ENCODE results near the gene GRIA2. TPM values are rescaled to one million over a fixed set of nuclear protein-coding genes. Genes with fewer than 3 reads are reported as not detected.
"Not testable (repeated sequence)": the region's sequence is repeated elsewhere in the genome, so short reads cannot be mapped to it uniquely, and the experiment has no call there.

GRIA2 gene
- 1 to 10 TPM in 1 of 3 donors, under 1 TPM in 2; 0.86 to 1.3 (median 0.88) TPM for polyA plus RNA-seq (ENCODE audit: insufficient read length in 3 of 3)
- long read RNA-seq, donor 1, result 0 reads
- long read RNA-seq, donor 2, result 0 reads
- long read RNA-seq, donor 3, result 0 reads
- long read RNA-seq, donor 4, result 0 reads
- long read RNA-seq, donor 5, result 0 reads
- long read RNA-seq, donor 6, result 0 reads
- long read RNA-seq, donor 7, result 0 reads
- long read RNA-seq, donor 8, result 0 reads
- long read RNA-seq, donor 9, result 0 reads
- long read RNA-seq, donor 10, result 0 reads
- long read RNA-seq, donor 11, result 0 reads
- long read RNA-seq, donor 12, result 0 reads
- long read RNA-seq, donor 13, result 0 reads
- long read RNA-seq, donor 14, result 0 reads
- long read RNA-seq, donor 15, result 0 reads
- long read RNA-seq, donor 16, result 0 reads

DNA sequence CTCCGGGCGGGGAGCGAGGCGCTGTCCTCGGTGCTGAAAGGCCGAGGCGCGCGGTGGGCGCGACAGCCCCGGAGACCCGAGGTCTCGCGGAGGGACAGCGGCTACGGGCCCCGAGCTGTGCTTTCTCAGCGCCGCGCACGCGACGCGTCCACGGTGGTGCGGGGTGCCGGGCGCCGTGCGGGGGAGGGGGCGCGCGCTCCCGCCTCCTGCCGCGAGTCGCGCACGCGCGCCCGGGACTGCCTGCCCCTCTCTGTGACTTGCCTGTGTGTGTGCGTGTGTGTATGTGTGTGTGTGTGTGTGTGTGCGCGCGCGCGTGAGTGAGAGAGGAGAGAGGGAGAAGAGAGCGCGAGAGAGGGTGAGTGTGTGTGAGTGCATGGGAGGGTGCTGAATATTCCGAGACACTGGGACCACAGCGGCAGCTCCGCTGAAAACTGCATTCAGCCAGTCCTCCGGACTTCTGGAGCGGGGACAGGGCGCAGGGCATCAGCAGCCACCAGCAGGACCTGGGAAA lies at the start of gene GRIA2:
Gene GRIA2, plus strand, starts transcription at position 358 of the 511 bp plus-strand sequence. CDS start 315 bp downstream, outside the sequence.
- DNase-seq, result peak; percentile 86

DNA sequence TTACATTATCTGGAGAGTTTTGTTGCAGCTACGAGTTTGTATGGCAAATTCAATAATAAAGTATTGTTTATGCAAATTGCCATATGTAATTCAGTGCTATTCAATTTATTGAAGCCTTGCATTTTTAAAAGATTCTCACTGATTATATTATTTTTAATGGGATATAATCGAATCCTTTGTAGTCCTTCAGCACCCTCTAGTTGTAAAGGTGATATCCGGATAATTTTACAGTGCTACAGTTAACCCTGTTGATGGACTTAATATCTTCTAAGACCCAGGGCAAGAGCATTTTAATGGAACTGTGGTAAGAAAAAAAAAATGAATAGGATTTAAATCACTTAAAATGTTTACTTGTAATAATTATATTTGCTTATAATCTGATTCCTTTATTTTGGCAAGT lies 48.5 kb upstream of the GRIA2 start:
- no peak for DNase-seq

DNA sequence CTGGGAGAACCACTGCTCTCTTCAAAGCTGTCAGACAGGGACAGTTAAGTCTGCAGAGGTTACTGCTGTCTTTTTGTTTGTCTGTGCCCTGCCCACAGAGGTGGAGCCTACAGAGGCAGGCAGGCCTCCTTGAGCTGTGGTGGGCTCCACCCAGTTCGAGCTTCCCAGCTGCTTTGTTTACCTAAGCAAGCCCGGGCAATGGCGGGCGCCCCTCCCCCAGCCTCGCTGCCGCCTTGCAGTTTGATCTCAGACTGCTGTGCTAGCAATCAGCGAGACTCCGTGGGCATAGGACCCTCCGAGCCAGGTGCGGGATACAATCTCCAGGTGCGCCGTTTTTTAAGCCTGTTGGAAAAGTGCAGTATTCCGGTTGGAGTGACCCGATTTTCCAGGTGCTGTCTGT lies 40.3 kb upstream of the GRIA2 start:
- DNase-seq, result not testable (repeated sequence)

DNA sequence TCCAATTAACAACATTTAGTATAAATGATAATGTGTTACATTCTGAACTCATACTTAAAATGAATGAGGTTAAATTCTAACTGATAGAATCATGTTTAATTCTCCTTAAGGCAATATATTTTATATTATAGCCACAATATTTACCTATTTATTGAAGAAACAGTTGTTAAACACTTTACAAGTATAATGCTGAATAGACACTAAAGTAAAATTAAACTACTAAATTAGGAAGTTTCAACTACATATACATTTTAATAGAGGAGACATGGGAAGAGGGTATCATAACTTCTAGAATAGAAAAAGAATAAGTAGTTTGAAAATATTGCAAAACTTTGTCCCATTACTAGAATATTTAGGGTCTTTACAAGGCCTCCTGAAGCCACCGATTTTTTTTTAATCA lies 36.2 kb upstream of the GRIA2 start:
- no peak for DNase-seq

DNA sequence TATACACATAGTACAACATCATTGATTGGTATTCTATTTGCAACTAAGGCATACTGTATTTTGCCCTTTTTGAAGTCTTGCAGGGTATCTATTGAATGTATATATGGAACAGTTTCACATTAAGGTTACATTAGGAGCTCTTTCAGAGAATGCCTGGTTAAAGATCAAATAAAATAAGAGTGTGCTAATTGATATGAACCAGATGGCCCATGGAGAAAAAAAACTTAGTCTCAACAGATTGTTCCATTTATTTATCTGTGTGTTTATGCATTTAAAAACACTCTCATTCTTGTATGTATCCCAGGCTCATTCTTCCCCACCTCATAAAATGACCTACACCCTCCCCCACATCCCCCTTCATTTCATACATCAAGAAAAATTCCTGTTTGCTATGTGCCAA lies 35.2 kb upstream of the GRIA2 start:
- DNase-seq, result no peak

DNA sequence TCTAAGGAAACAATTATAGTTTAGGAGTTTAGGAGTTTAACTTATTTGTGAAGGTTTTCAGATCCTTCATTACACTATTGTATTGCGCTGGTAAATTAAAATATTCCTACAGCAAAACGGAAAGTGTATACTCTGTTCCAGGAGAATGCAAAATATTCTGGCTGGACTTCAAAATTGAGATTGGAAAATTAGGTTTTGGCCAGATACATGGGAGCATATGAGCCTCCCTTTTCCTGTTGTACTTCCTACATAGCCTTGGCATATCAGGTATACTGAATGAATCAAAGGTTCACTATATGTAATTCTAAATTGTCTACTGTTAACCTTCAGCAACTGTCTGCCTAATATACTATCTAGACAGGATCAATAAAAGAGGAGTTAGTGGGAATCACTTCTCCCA lies 25.2 kb upstream of the GRIA2 start:
- no peak for DNase-seq

DNA sequence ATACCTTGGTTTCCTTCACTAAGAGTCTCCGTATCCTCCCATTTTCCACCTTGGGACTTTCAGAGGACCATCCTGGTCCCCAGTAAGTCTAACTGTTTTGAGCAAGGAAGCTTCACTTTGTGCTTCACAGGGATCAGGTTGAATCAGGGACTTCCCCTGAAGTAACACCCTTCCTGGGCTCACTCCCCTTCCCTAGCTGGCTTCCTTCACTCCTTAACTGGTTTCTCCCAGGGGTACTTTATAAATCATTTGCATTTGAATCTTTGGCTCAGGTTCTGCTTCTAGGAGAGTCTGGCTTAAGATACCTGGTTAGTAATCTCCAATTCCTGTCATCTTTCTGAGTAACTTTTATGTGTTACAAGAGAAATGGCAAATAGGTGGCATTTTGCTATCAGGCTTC lies 24.5 kb upstream of the GRIA2 start:
- DNase-seq, result no peak

DNA sequence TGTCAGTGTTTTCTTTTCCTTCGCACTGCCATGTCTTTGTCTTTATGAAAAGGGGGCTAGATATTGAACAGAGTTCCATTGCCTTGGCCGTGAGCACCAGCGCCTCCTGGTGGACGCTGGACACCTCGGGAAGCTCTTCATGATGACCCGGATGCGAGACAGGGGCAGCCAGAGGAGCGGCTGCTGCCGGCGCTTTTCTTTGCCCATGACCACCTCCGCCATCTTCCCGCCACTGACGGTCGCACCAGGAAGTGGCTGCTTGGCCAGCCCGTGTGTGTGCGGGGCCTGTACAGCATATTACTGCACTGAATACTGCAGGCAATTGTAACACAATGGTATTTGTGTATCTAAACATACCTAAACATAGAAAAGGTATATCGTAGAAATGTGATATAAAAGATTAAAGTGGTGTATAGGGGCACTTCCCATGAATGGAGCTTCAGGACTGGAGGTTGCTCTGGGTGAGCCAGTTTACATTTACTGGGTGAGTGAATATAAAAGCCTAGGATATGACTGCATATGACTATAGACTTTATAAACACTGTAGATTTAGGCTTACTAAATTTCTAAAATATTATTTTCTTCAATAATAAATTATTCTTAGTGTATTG lies 15.8 kb upstream of the GRIA2 start:
- no peak for DNase-seq

DNA sequence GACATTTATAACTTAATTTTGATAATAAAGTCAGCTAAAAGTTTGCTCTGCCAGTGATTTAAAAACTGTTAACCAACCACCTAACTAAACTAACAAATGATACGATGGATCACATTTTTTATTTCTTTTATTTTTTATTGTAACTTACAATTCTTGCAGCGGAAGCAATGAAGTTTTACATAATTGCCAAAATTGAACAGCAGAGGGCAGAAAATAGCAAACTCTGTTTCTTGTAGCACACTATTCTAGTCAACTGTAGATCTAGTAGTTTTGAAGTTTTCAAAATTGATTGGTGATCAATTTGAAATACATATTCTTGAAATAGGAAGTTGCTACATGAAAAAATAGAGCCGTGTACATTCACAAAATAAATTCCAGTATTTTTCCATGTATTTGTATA lies 2.8 kb upstream of the GRIA2 start:
- DNase-seq, result no peak

DNA sequence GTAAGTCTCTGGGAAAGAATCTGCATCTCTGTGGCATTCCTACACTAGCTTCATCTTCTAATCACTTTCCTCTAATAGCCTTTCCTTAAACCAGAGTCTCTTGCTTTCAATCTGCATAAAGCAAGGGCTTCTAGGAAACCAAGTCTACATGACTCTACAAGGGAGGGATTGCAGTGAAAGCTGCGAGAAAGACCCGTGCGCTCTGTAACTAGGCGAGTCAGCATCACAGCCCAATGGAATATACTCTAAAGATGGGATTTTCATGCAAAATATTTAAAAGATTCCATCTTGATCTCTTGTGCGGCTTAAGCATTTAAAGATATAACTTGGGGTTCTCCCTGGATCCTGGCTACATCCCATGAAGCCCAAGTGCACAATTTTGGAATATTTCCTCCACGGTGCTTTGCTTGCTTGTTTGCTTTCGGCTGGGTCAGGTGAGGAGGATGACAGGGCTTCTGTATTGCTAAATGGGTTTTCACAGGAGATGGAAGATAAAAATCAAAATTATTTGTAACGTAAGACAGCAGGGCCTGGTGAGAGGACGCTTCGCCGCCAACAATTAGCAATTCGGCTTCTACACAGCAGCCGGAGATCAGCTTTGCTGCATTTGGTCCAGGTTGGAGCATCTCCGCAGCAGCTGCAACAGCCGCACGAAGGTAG lies 687 bp upstream of the GRIA2 start:
- no peak for DNase-seq

DNA sequence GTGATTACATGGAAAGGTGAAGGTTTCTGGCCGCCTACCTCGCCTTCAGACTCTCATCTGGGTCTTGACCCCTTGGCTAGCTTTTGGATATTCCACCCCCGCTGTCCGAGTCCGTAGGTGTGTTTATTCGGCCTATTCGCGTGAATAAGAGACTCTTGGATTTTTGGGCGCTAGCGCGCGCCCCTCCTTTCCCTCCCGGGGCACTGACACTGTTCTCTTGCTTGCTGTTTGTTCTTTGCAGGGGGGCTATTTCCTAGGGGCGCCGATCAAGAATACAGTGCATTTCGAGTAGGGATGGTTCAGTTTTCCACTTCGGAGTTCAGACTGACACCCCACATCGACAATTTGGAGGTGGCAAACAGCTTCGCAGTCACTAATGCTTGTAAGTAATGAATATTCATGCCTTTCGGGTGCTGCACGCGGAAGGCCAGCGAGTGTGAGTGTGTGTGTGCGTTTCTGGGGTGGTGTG lies 932 bp downstream of the GRIA2 start:
- DNase-seq, result no peak

DNA sequence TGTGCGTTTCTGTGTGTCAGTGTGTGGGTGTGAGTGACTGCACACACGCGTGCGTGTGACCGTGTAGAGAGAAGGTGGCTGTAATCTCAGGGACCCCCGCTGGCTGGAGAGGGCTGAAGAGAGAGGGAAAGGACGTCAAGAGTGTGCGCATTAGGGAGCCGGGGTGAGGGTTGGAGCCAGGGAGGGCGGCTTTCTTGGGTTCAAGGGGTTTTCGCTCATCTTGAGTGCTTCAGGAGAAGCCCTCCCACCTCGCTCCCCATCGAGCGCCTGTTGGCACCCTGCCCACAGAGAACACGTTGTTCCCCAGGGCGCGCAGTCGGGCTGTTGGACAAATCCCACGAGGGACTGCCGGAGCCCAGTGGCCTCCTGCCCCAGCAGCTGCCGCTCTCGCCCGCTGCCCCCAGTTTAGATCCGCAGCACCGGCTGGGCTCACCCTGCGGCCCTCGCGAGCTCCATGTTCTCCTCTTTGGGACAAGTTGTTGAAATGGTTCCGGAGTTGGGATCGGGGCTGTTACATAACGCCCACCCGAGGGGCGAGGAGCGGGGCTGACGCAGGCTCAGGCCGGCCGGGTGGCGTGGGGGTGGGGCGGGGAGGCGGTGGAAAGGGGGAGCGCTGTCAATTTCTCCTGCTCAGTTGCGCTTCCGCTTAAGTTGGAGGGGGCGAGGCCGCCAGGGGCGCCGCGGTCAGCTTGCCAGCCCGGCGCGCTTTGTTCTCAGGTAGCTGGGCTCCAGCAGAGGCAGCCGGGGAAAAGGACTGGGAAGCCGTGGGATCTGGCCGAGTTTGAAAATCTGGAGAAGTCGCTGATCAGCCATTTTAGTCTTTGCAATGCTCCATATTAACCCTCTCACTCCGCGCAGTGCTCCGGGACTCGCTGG lies 1.6 kb downstream of the GRIA2 start:
- DNase-seq, result no peak

DNA sequence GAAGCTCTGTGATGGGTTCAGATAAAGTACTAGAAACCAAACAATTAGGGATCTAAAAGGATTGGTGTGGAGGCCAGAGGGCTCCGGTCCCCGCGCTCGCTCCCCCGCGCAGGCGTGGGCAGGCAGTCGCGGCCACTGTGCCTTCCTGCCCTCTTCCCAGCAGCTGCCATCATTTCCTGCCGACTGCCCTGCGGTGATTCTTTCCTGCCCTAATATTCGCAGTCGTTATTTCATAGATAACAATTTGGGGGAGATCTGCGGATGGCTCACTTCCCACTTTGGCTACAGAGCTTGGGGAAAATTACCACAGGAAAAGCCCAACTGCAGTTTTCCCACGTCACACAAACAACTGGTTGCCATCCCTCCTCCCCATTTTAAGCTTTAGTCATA lies 2.2 kb downstream of the GRIA2 start:
- no peak for DNase-seq

DNA sequence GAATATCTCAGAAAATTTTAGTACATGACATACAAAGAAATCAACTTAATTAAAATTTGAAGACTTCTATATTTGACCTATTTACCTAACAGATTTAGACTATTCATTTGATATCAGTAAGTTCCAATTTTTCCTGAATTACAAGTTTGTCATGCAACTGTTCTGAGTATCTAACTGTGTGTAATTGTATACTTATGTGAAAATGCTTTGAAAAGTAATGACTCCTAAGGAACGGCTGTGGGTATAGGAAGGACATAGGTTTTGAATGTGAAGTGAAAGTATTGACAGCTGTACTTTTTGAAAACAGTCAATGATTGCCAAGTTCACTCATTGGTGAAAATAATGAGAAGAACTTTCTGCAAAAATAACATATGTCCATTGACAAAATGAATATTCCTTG lies 2.9 kb downstream of the GRIA2 start:
- DNase-seq, result no peak

DNA sequence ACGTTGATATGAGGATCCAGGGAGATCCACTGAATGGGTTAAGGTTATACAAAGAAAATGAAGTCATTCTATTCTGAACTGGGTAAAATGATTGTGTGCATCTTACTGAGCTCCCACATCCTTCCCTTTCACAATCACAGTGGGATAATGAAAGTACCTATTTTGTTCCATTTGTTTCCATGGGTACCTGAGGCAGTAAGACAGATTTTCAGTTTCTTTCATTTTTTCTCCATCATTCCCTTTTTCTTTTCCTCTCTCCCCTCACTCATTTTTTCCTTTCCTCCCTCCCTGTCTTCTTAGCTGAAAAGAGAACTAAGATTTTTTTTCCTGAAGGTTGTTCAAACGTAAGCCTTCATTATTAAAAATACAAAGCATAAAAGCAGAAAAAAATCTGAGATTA lies 4.6 kb downstream of the GRIA2 start:
- DNase-seq, result no peak

DNA sequence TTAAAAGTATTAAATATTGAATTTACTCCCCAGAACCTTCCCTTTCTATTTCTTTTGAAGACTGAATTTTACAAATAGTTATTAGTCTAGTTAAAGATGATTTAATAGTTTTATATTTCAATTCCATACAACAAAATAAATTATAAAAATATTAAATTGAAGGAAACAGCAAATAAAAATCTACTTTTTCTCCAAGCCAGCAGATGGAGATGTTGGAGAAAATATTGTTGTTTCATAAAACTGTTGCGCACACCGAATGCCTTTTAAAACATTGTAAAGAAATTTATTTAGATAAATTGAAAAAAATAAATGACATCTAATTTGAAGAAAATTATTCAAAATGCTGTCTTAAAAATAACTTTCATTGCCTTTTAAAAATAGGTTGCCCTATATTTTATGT lies 5.5 kb downstream of the GRIA2 start:
- DNase-seq, result no peak

DNA sequence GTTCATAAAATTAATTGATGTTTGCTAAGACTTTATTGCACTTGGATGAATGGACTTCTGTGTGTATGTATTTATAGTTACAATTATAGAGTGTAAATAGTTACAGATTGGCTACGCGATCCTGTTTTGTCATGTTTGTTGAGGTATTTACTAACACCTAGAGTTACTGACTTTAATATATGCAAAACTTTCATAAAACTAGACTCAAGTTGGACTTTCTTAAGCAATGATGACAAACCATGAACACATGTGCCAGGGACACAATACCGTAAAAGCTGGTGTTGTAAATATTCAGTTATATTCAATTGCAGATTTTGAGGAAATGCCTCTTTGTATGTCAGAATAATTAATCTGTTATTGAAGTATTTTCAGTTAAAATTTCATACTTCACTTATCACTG lies 6.1 kb downstream of the GRIA2 start:
- DNase-seq, result no peak

DNA sequence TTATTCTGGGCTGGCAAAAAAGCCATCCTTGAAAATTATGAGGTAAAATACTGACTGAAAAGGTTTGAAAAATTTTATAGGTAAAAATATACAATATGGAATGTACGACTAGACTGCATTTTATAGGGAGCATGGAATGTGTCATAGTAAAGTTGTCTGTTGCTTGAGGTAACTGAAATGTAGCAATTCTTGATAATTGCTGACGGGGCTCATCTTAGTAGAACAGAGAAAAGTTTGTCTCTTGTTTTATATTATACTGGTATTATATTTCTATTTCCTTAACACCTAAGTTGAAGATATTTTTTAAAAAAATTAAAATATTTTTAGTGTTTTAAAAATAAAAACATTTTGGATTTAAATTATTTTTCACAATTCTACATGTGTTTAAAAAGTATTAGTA lies 11.0 kb downstream of the GRIA2 start:
- no peak for DNase-seq

DNA sequence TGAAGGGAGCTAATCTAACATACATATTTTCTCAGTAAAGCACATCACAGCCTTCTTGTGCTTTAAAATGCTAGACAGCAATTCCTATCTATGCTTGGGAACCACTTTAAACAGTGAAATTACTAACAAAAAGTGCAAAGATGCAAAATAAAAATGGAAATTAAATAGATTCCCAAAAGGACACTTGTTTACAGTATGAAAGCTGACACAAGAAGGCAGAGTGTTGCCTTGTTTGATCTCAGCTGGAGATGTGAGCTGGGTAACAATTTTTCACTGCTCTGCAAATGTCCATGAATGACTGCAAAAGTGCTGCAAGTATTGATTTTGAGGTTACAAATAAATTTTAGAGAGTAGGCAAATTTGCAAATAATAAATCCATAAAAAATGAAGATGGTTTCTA lies 22.3 kb downstream of the GRIA2 start:
- no peak for DNase-seq

DNA sequence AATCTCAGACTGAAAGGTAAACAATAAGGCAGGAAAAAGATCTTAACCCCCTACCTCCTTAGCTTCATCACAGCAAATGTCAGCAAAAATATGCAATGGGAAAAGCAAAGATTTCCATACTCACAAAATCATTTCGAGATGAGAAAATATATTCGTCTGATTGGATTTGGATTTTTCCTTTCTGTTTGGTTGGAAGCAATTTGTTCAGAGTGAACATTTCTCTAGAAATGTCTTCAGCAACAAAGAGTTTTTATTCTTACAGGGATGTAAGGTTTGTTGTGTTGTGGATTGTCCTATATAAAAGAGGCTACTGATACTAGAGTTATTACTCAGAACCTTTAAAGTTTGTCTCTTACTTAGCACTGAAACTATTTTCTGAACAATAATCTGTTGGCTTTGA lies 23.8 kb downstream of the GRIA2 start:
- DNase-seq, result no peak

DNA sequence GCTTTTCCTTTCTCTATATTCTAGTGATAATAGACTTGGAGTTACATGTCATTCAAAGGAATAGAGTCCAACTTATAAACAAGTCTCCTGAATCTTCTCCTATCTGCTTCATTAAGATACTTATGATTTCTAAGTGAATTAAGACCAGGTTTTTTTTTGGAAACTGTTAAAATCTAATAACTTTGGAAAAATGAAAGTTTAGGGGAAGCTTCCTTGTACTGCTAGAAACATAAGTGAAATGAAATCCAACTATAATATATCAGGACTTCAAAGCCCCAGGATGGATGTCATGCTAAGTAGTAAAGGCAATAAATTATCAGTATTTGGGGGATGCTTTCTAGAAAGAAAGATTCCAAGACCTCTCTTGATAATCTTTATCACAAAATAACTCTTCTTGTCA lies 24.8 kb downstream of the GRIA2 start:
- DNase-seq, result no peak

DNA sequence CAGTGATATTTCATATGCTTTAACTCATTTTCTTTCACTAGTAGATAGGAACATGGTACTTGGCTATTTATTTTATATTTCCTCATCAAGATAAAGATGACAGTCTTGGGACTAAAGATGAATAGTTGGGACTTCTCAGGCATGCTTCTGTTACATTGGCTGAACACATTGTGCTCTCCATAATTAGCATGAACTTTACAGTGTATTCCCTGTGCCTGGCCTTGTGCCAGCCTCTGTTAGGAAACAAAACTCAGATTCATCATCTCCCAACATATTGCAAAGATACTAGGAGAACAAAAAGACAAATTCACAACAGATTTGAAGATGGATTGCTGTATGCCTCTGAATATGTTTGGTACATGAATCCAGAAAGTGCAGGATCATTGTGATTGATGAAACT lies 26.4 kb downstream of the GRIA2 start:
- DNase-seq, result no peak
